ENCODE data around the gene MAP3K3.

Gene MAP3K3

GRCh38 chr17:63698381-63698885 is 76.2 kb downstream of the MAP3K3 start:
- TF ChIP-seq, protein P1, sequence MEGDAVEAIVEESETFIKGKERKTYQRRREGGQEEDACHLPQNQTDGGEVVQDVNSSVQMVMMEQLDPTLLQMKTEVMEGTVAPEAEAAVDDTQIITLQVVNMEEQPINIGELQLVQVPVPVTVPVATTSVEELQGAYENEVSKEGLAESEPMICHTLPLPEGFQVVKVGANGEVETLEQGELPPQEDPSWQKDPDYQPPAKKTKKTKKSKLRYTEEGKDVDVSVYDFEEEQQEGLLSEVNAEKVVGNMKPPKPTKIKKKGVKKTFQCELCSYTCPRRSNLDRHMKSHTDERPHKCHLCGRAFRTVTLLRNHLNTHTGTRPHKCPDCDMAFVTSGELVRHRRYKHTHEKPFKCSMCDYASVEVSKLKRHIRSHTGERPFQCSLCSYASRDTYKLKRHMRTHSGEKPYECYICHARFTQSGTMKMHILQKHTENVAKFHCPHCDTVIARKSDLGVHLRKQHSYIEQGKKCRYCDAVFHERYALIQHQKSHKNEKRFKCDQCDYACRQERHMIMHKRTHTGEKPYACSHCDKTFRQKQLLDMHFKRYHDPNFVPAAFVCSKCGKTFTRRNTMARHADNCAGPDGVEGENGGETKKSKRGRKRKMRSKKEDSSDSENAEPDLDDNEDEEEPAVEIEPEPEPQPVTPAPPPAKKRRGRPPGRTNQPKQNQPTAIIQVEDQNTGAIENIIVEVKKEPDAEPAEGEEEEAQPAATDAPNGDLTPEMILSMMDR (IDR thresholded peaks at IDR 0.05; ENCODE audit: extremely low read depth, missing control alignments): no peak
- DNase-seq (ENCODE audit: low spot score): no peak

- TF ChIP-seq, protein P1 (IDR thresholded peaks at IDR 0.05; ENCODE audit: extremely low read depth, missing control alignments): no peak
- DNase-seq (ENCODE audit: low spot score): peak; percentile 89
Observed at GRCh38 chr17:63698886-63699637, 76.8 kb downstream of the MAP3K3 start.

GRCh38 chr17:63699638-63700527 is 77.7 kb downstream of the MAP3K3 start, which contains the start of gene LIMD2:
TSS of gene LIMD2 (minus strand) at chr17:63700125. CDS start at chr17:63699298, 827 bp downstream.
- TF ChIP-seq, protein P1 (IDR thresholded peaks at IDR 0.05; ENCODE audit: extremely low read depth, missing control alignments): no peak
- DNase-seq (ENCODE audit: low spot score): peak; percentile 93

DNA sequence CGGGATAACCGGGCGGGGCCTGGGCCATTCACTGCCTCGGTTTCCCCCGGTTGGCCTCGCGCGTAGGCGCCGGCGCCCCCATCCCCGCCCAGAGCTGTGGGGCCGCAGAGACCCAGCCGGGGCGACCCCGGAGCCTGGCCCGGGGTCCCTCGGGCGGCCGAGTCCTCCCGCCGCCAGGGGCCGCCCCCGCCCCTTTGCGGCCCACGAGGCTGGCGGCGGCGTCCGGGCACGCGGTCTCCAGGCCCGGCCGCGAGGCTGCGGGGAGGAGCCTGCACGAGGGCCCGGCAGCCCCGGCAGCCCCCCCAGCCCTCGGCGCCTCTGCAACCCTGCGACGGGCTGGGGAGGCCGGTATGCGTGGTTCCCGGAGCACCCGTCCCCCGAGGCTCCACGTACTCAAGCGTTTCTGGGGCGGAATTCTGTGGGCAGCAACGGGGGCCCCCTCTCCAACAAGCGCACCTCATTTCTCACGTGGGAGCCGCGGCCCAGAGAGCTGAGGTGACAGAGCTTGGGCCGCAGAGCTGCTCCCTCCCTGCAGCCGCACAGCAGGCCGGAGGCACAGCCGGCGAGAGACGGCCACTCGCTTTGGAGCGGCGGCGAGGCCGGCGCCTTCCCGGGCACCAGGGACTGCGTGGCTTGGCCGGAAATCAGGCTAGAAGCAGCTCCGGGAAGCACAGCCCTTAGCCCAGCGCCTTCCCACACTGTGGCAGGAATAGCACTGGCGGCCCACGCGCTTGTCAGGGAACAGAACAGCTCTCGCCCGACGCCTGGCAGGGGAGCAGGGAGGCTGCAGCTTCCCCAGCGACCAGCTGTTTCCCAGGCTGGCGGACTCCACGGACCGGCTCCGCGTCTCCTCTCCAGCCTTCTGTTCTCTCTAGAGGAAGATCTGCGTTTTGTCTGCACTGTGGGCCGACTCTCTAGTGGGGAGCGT is 78.6 kb downstream of the MAP3K3 start:
- peak; percentile 85 for DNase-seq (ENCODE audit: low spot score)

DNA sequence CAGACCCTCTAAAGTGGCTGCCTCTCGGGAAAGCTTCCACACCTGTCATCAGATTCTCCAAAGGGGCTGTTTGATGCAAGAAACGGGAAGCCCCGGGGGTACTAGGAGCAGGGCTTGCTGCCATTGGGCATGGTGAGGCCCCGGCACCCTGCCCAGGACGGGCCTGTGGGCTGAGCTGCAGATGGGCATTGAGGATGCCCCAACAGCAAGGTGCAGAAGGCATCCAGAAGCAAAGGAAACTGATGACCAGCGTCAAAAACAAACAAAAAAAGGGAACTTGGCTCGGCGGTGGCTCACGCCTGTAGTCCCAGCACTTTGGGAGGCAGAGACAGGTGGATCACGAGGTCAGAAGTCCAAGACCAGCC is 79.2 kb downstream of the MAP3K3 start:
- TF ChIP-seq, protein P1 (IDR thresholded peaks at IDR 0.05; ENCODE audit: extremely low read depth, missing control alignments): no peak
- DNase-seq (ENCODE audit: low spot score): no peak

More for the DNA sequence above, 78.6 kb downstream of the MAP3K3 start:
- TF ChIP-seq, protein P1 (IDR thresholded peaks at IDR 0.05; ENCODE audit: extremely low read depth, missing control alignments): peak; percentile 28

DNA sequence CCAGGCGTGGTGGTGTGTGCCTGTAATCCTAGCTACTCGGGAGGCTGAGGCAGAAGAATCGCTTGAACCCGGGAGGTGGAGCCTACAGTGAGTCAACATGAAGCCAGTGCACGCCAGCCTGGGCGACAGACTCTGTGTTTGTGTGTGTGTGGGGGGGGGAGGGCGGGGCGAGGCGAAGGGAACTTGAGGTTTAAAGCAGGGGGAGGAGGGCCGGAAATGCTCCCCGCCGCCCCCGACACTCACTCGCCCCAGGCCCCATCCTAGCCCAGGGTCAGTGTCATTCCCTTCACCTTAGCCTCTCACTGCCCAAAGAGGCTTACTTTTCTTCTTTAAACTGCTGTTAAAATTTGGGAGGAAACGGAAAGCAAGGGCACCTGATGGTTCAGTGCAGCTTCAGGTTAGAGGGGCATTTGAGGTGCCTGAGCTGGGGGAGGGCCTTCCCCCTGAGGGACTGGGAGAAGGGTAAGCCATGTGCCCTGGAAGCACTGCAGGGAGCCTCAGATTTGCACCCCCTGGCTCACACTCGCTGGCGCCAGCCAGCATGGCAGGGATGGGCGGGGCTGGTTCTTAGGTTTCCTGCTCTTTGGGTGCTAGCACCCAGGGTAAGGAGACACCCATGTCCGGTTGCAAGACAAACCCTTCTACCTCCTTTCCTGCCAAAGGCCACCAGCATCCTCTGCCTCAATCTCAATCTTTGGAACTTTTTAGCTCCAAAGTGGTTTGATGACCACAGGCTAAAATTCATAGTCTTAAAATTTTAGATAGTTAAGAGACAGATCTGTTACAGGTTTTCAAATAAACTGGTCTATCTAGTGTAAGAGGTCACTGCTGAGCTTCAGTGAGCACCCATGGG is 79.9 kb downstream of the MAP3K3 start:
- peak; percentile 77 for DNase-seq (ENCODE audit: low spot score)
- TF ChIP-seq, protein P1 (IDR thresholded peaks at IDR 0.05; ENCODE audit: extremely low read depth, missing control alignments): no peak

All from GM20000 (cell line).